Measurements from ENCODE around the gene CYP3A4. TPM values are rescaled to one million over a fixed set of nuclear protein-coding genes. Genes with fewer than 3 reads are reported as not detected.
A peak's percentile ranks its signal among the peaks of the same experiment; 100 is the strongest.
"Not testable (repeated sequence)": the region's sequence is repeated elsewhere in the genome, so short reads cannot be mapped to it uniquely, and the experiment has no call there.

The CYP3A4 gene
- total RNA-seq, 2 donors from 2014 or later: 0.99 to 267 TPM

GRCh38 chr7:99742737-99743394, 41.1 kb downstream of the CYP3A4 start:
- H3K9me3 ChIP-seq: no peaks in the 10 kb centered on the region
- ATAC-seq: no peak
- no peak overlapping the region for H3K27ac ChIP-seq
- TF ChIP-seq POLR2A (IDR thresholded peaks at IDR 0.05) (no peak), CTCF (IDR thresholded peaks at IDR 0.05) (no peak)
- 77 to 89% methylated on average over 4 of the region's 4 CpGs for WGBS, 2 donors
- H3K27me3 ChIP-seq: no peaks in the 10 kb centered on the region
- intact Hi-C loops (cut with DNase I): no loop called here
- no peak overlapping the region for H3K4me3 ChIP-seq
- DNase-seq: no peak
- H3K4me1 ChIP-seq: no peaks in the 10 kb centered on the region
- H3K36me3 ChIP-seq (replicated peaks in 1 of 2; ENCODE audit: insufficient read depth in 1 of 2, low read depth in 2 of 2): no peaks in the 10 kb centered on the region

GRCh38 chr7:99741441-99741795, 42.6 kb downstream of the CYP3A4 start:
- ATAC-seq (no peak), DNase-seq (no peak)
- no peak for TF ChIP-seq POLR2A (IDR thresholded peaks at IDR 0.05)
- Histone ChIP-seq H3K27me3 (no peaks in the 10 kb centered on the region), H3K4me3 (no peak overlapping the region), H3K36me3 (replicated peaks in 1 of 2; ENCODE audit: insufficient read depth in 1 of 2, low read depth in 2 of 2) (no peaks in the 10 kb centered on the region), H3K4me1 (peaks cover 9% of the 10 kb centered on the region), H3K9me3 (no peaks in the 10 kb centered on the region), H3K27ac (no peak overlapping the region)
- intact Hi-C loops (cut with DNase I): no loop called here
- 77 to 94% methylated on average over 2 of the region's 2 CpGs for WGBS, 2 donors

GRCh38 chr7:99740573-99741440, 43.2 kb downstream of the CYP3A4 start:
- DNase-seq (no peak), ATAC-seq (no peak)
- H3K27me3 ChIP-seq: no peaks in the 10 kb centered on the region
- no peak overlapping the region for H3K4me3 ChIP-seq
- H3K27ac ChIP-seq: no peak overlapping the region
- no peaks in the 10 kb centered on the region for H3K36me3 ChIP-seq (replicated peaks in 1 of 2; ENCODE audit: insufficient read depth in 1 of 2, low read depth in 2 of 2)
- 82 to 88% methylated on average over 5 of the region's 5 CpGs for WGBS, 2 donors
- intact Hi-C loops (cut with DNase I): no loop called here
- TF ChIP-seq POLR2A (IDR thresholded peaks at IDR 0.05): no peak
- TF ChIP-seq CTCF (IDR thresholded peaks at IDR 0.05): no peak
- H3K9me3 ChIP-seq: no peaks in the 10 kb centered on the region
- peaks cover 10% of the 10 kb centered on the region for H3K4me1 ChIP-seq

GRCh38 chr7:99739699-99740572, 44.0 kb downstream of the CYP3A4 start:
- intact Hi-C loops (cut with DNase I): no loop called here
- H3K36me3 ChIP-seq (replicated peaks in 1 of 2; ENCODE audit: insufficient read depth in 1 of 2, low read depth in 2 of 2): no peaks in the 10 kb centered on the region
- ATAC-seq: no peak
- peaks cover 10% of the 10 kb centered on the region for H3K4me1 ChIP-seq
- no peaks in the 10 kb centered on the region for H3K9me3 ChIP-seq
- 82 to 97% methylated on average over 2 of the region's 2 CpGs for WGBS, 2 donors
- H3K27me3 ChIP-seq: no peaks in the 10 kb centered on the region
- no peak for TF ChIP-seq CTCF (IDR thresholded peaks at IDR 0.05)
- no peak overlapping the region for H3K4me3 ChIP-seq
- H3K27ac ChIP-seq: no peak overlapping the region
- DNase-seq: no peak

- H3K9me3 ChIP-seq: no peaks in the 10 kb centered on the region
- no peak overlapping the region for H3K27ac ChIP-seq
- H3K4me1 ChIP-seq: peaks cover 20% of the 10 kb centered on the region
- intact Hi-C loops (cut with DNase I): no loop called here
- H3K27me3 ChIP-seq: no peaks in the 10 kb centered on the region
- 73 to 85% methylated on average over 1 of the region's 1 CpG for WGBS, 2 donors
- H3K4me3 ChIP-seq: no peak overlapping the region
- H3K36me3 ChIP-seq (replicated peaks in 1 of 2; ENCODE audit: insufficient read depth in 1 of 2, low read depth in 2 of 2): no peaks in the 10 kb centered on the region
- ATAC-seq (no peak), DNase-seq (no peak)
- no peak for TF ChIP-seq POLR2A (IDR thresholded peaks at IDR 0.05)
- TF ChIP-seq CTCF (IDR thresholded peaks at IDR 0.05): no peak
Observed at GRCh38 chr7:99737726-99738125, 46.3 kb downstream of the CYP3A4 start.

- H3K36me3 ChIP-seq (replicated peaks in 1 of 2; ENCODE audit: insufficient read depth in 1 of 2, low read depth in 2 of 2); intact Hi-C loops (cut with DNase I); H3K9me3 ChIP-seq; H3K27me3 ChIP-seq; H3K4me3 ChIP-seq; H3K27ac ChIP-seq: not testable (repeated sequence)
- ATAC-seq (peak; percentile 61), DNase-seq (peak in 2 of 4 donors; percentile 13 to 28)
- peaks cover 27% of the 10 kb centered on the region for H3K4me1 ChIP-seq
- 53 to 60% methylated on average over 4 of the region's 4 CpGs for WGBS, 2 donors
Observed at GRCh38 chr7:99736667-99737066, 47.3 kb downstream of the CYP3A4 start.
